ENCODE data around the gene SLC66A2.
"Not testable (repeated sequence)": the region's sequence is repeated elsewhere in the genome, so short reads cannot be mapped to it uniquely, and the experiment has no call there.

Gene SLC66A2

DNA sequence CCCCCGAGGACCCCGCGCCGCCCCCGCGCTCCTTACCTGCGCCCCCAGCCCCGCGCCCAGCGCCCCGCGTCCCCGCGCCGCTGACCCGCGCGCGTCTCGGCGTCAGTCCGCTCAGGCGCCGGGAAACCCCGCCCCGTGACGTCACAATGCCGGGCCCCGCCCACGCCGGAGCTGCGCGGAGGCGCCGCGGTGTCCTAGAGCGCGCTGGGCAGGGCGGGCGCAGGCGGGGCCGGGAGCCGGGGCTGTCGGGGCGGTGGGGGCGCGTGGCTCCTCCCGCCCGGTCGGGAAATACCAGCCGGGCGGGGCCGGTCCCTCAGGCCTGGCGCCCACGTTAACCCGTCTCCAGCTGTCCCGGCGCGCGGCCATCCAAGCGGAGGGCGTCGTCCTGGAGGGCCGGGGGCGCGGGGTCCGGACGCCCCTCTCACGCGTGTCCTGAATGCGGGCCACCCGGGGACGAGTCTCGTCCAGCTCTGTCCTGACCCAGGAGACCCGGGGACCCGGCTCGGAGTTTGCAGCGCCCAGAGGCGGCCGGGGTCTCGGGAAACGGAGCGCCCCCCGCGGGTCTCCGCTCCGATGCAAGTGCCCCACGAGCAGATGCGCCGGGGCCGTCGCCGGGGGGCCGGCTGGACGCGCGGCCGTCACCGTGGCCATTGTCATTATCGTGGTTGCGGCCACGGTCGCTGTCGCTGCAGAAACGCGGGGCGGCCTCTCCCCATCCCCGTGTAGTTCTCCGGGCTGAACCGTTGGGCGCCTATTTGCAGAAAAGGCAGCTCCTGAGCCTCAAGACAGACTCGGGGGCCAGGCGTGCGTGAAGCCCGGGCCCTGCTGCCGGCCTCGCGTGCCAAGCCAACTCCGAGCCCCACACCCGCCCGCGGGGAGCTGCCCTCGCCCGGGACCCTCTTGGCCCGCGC is at the start of gene SLC66A2:
SLC66A2 (minus strand) TSS at position 109 of the 911 bp plus-strand sequence. CDS start 727 bp downstream, outside the sequence.
- peaks cover 3% of the 10 kb centered on the region; the same call in 1 of the 2 replicates for H3K4me1 ChIP-seq (ENCODE audit: insufficient read depth, low read length)
- H3K36me3 ChIP-seq (ENCODE audit: insufficient read depth, low read length) = no peaks in the 10 kb centered on the region
- H3K9ac ChIP-seq (ENCODE audit: low read depth, low read length) = peak within 1 kb of the TSS; percentile 65
- no peaks in the 10 kb centered on the region for H3K9me3 ChIP-seq (ENCODE audit: control insufficient read depth, insufficient read depth, low read length)

DNA sequence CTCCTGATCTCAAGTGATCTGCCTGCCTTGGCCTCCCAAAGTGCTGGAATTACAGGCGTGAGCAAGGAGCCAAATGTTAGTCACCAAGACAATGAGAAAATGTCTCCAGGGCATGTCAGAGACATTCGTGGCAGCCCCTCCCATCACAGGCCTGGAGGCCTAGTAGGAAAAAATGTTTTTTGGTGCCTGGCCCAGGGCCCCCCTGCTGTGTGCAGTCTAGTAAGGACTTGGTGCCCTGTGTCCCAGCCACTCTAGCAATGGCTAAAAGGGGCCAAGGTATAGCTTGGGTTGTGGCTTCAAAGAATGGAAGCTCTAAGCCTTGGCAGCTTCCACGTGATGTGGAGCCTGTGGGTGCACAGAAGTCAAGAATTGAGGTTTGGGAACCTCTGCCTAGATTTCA is 49.4 kb upstream of the SLC66A2 start:
- Histone ChIP-seq H3K4me1 (ENCODE audit: insufficient read depth, low read length) (no peaks in the 10 kb centered on the region), H3K9ac (ENCODE audit: low read depth, low read length) (no peak overlapping the region), H3K36me3 (ENCODE audit: insufficient read depth, low read length) (no peaks in the 10 kb centered on the region), H3K9me3 (ENCODE audit: control insufficient read depth, insufficient read depth, low read length) (peaks cover 9% of the 10 kb centered on the region; the same call in 1 of the 2 replicates)

DNA sequence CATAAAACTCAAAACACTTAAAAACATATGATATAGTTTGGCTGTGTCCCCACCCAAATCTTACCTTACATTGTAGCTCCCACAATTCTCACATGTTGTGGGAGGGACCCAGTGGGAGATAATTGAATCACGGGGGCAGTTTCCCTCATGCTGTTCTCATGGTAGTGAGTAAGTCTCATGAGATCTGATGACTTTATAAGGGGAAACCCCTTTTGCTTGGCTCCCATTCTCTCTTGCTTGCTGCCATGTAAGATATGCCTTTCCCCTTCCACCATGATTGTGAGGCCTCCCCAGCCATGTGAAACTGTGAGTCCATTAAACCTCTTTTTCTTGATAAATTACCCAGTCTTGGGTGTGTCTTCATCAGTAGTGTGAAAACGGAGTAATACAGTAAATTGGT is 48.2 kb upstream of the SLC66A2 start:
- not testable (repeated sequence) for H3K9ac ChIP-seq (ENCODE audit: low read depth, low read length); H3K4me1 ChIP-seq (ENCODE audit: insufficient read depth, low read length); H3K36me3 ChIP-seq (ENCODE audit: insufficient read depth, low read length)
- H3K9me3 ChIP-seq (ENCODE audit: control insufficient read depth, insufficient read depth, low read length) = peaks cover 11% of the 10 kb centered on the region; the same call in 1 of the 2 replicates

DNA sequence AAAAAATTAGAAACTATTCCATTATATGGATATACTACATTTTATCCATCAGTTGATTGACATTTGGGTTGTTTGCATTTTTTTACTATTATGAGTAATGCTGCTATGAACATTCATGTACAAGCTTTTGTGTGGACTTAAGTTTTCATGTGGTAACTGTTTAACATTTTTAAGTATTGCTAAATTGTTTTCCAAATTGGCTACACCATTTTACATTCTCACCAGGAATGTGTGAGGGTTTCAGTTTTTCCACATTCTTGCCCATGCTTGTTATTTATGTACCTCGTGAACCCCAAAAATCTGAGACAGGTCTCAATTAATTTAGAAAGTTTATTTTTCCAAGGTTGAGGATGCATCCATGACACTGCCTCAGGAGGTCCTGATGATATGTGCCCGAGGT is 40.0 kb upstream of the SLC66A2 start:
- Histone ChIP-seq H3K4me1 (ENCODE audit: insufficient read depth, low read length) (peaks cover 7% of the 10 kb centered on the region; the same call in 1 of the 2 replicates), H3K9me3 (ENCODE audit: control insufficient read depth, insufficient read depth, low read length) (peaks cover 3% of the 10 kb centered on the region; the same call in 1 of the 2 replicates), H3K36me3 (ENCODE audit: insufficient read depth, low read length) (no peaks in the 10 kb centered on the region; the same call in none of the 2 replicates), H3K9ac (ENCODE audit: low read depth, low read length) (no peak overlapping the region)

DNA sequence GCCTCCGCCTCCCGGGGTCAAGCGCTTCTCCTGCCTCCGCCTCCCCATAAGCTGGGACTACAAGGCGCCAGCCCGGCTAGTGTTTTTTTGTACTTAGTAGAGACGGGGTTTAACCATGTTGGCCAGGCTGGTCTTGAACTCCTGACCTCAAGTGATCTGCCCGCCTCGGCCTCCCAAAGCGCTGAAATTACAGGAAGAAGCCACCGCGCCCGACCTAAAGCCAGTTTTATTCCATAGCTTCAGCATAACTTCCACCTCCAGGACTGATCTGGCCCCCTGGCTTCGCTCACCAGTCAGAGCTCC is 37.7 kb upstream of the SLC66A2 start:
- H3K9ac ChIP-seq (ENCODE audit: low read depth, low read length) = peak overlapping the region; percentile 93; the same call in 1 of the 2 replicates
- H3K36me3 ChIP-seq (ENCODE audit: insufficient read depth, low read length) = peaks cover 4% of the 10 kb centered on the region
- no peaks in the 10 kb centered on the region for H3K9me3 ChIP-seq (ENCODE audit: control insufficient read depth, insufficient read depth, low read length)
- H3K4me1 ChIP-seq (ENCODE audit: insufficient read depth, low read length) = peaks cover 7% of the 10 kb centered on the region; the same call in 1 of the 2 replicates

- no peaks in the 10 kb centered on the region for H3K9me3 ChIP-seq (ENCODE audit: control insufficient read depth, insufficient read depth, low read length)
- H3K36me3 ChIP-seq (ENCODE audit: insufficient read depth, low read length) = peaks cover 4% of the 10 kb centered on the region; the same call in 1 of the 2 replicates
- peak within 1 kb of the TSS; percentile 93 for H3K9ac ChIP-seq (ENCODE audit: low read depth, low read length)
- H3K4me1 ChIP-seq (ENCODE audit: insufficient read depth, low read length) = peaks cover 5% of the 10 kb centered on the region; the same call in 1 of the 2 replicates
Observed at GRCh38 chr18:79988451-79989194, 37.2 kb upstream of the SLC66A2 start, which contains the start of gene TXNL4A. Gene TXNL4A, minus strand, starts transcription at chr18:79988563. Its CDS starts 171 bp downstream, at chr18:79988392.

DNA sequence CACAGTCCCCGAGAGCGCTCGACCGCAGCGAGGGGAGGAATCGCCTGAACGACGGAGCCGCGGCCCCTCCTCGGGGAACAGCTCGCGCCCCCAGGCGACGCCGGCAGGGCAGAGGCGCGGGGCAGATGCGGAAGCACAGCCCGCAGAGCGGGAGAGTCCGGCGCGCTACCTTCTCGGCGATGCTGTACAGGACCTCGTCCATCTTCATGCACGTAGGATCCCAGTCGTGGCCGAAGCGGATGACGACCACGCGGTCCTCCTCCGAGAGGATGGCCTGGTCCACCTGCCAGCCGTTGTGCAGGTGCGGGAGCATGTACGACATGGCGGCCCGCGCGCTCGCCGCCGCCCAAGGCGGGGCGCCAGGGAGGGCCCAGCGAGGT is 36.6 kb upstream of the SLC66A2 start:
- Histone ChIP-seq H3K4me1 (ENCODE audit: insufficient read depth, low read length) (0 out of 2 replicates have a peak, but pooled peaks cover 3% of the 10 kb centered on the region), H3K9ac (ENCODE audit: low read depth, low read length) (peak overlapping the region; percentile 93), H3K9me3 (ENCODE audit: control insufficient read depth, insufficient read depth, low read length) (no peaks in the 10 kb centered on the region)

DNA sequence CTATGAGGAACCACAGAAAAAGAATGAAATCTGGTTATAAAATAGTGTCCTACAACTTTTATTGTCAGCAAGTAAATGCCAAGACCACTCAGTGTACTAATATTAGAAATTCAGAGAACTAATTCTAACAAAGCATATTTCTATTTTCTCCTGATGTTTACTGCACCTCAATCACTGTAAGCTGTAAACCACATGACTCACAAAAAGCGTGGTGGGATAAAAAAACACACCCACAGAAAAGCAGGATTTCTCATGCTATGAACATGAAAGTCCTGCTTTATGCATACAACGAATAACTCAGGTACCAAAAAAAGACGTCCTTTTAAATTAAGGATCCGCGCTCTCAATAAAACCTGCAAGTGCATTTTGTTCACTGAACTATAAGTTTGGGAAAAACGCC is 36.1 kb upstream of the SLC66A2 start:
- Histone ChIP-seq H3K9me3 (ENCODE audit: control insufficient read depth, insufficient read depth, low read length) (no peaks in the 10 kb centered on the region), H3K36me3 (ENCODE audit: insufficient read depth, low read length) (peaks cover 5% of the 10 kb centered on the region; the same call in 1 of the 2 replicates), H3K9ac (ENCODE audit: low read depth, low read length) (peak overlapping the region; percentile 93), H3K4me1 (ENCODE audit: insufficient read depth, low read length) (0 out of 2 replicates have a peak, but pooled peaks cover 2% of the 10 kb centered on the region)

More for the DNA sequence above, 36.6 kb upstream of the SLC66A2 start:
- peaks cover 4% of the 10 kb centered on the region; the same call in 1 of the 2 replicates for H3K36me3 ChIP-seq (ENCODE audit: insufficient read depth, low read length)

GRCh38 chr18:79986726-79987125 is 35.3 kb upstream of the SLC66A2 start:
- peaks cover 7% of the 10 kb centered on the region; the same call in 1 of the 2 replicates for H3K36me3 ChIP-seq (ENCODE audit: insufficient read depth, low read length)
- H3K9ac ChIP-seq (ENCODE audit: low read depth, low read length) = peak overlapping the region; percentile 14
- no peaks in the 10 kb centered on the region for H3K4me1 ChIP-seq (ENCODE audit: insufficient read depth, low read length)
- no peaks in the 10 kb centered on the region for H3K9me3 ChIP-seq (ENCODE audit: control insufficient read depth, insufficient read depth, low read length)

DNA sequence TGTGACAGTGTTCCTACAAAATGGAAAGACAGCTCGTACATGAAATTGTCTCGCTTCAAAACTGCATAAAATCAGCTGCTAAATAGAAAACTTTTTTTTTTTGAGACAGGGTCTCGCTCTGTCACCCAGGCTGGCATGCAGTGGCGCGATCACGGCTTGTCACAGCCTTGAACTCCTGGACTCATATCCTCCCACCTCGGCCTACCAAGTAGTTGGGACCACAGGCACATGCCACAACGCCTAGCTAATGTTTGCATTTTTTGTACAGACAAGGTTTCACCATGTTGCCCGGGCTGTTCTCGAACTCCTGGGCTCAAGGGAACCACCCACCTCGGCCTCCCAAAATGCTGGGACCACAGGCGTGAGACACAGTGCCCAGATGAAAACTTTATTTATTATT is 33.7 kb upstream of the SLC66A2 start:
- H3K9me3 ChIP-seq (ENCODE audit: control insufficient read depth, insufficient read depth, low read length) = no peaks in the 10 kb centered on the region
- H3K36me3 ChIP-seq (ENCODE audit: insufficient read depth, low read length) = peaks cover 7% of the 10 kb centered on the region; the same call in 1 of the 2 replicates
- no peaks in the 10 kb centered on the region for H3K4me1 ChIP-seq (ENCODE audit: insufficient read depth, low read length)
- H3K9ac ChIP-seq (ENCODE audit: low read depth, low read length) = no peak overlapping the region

- H3K36me3 ChIP-seq (ENCODE audit: insufficient read depth, low read length) = peaks cover 7% of the 10 kb centered on the region; the same call in 1 of the 2 replicates
- H3K4me1 ChIP-seq (ENCODE audit: insufficient read depth, low read length) = no peaks in the 10 kb centered on the region
- H3K9me3 ChIP-seq (ENCODE audit: control insufficient read depth, insufficient read depth, low read length) = no peaks in the 10 kb centered on the region
- H3K9ac ChIP-seq (ENCODE audit: low read depth, low read length) = no peak overlapping the region
Observed at GRCh38 chr18:79983793-79984192, 32.3 kb upstream of the SLC66A2 start.

GRCh38 chr18:79983253-79983652 is 31.8 kb upstream of the SLC66A2 start:
- H3K9me3 ChIP-seq (ENCODE audit: control insufficient read depth, insufficient read depth, low read length) = no peaks in the 10 kb centered on the region
- H3K4me1 ChIP-seq (ENCODE audit: insufficient read depth, low read length) = no peaks in the 10 kb centered on the region
- H3K36me3 ChIP-seq (ENCODE audit: insufficient read depth, low read length) = peaks cover 7% of the 10 kb centered on the region; the same call in 1 of the 2 replicates
- no peak overlapping the region for H3K9ac ChIP-seq (ENCODE audit: low read depth, low read length)

DNA sequence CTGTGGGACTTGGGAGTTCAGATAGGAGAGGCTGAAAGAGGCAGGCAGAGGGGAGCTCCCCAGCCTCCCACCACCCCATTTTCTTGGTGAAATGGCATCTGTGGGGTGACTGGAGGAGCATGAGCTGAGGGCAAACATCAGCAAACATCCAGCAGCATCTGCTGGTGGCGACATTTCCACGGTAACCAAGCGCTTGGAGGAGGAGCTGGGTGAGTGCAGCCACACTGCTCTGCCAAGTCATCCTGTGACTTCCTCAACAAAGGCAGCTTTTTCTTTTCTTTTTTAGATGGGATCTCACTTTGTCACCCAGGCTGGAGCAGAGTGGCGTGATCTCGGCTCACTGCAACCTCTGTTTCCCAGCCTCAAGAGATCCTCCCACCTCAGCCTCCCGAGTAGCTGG is 31.3 kb upstream of the SLC66A2 start:
- H3K36me3 ChIP-seq (ENCODE audit: insufficient read depth, low read length) = peaks cover 10% of the 10 kb centered on the region
- H3K4me1 ChIP-seq (ENCODE audit: insufficient read depth, low read length) = no peaks in the 10 kb centered on the region

DNA sequence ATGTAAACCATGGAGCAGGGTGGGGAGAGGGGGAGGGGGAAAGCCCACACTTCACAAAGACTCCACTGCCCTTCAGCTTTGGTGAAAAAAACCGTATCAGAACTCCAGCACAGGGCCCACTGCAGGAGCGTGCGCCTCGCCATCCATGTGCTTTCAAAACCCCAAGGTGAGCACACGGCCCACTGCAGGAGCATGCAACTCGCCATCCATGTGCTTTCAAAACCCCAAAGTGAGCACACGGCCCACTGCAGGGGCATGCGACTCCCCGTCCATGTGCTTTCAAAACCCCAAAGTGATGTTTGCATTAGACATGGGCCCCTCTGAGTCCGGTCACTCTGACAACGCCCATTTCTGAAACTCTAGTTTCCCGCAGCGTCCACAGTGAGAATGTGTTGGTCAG is 29.1 kb upstream of the SLC66A2 start:
- peaks cover 10% of the 10 kb centered on the region for H3K36me3 ChIP-seq (ENCODE audit: insufficient read depth, low read length)
- H3K9ac ChIP-seq (ENCODE audit: low read depth, low read length) = no peak overlapping the region
- no peaks in the 10 kb centered on the region for H3K9me3 ChIP-seq (ENCODE audit: control insufficient read depth, insufficient read depth, low read length)
- no peaks in the 10 kb centered on the region for H3K4me1 ChIP-seq (ENCODE audit: insufficient read depth, low read length)

More for the DNA sequence above, 31.3 kb upstream of the SLC66A2 start:
- no peaks in the 10 kb centered on the region for H3K9me3 ChIP-seq (ENCODE audit: control insufficient read depth, insufficient read depth, low read length)
- no peak overlapping the region for H3K9ac ChIP-seq (ENCODE audit: low read depth, low read length)

All from ES-I3 (cell line).